Astrocyte of the spinal cord (primary cell): ENCODE measurements around the gene CWF19L2.

Source experiments
- DNase-seq: peaks from one replicate; pipeline ENCODE4 v3.0.0; 2011; ENCODE audit warnings: low read depth, low spot score
- H3K4me3 ChIP-seq: 2 replicates; pipeline ENCODE4 v1.5.1; 2011; ENCODE audit warnings: low read depth, mild to moderate bottlenecking, low read length, moderate library complexity
- in situ Hi-C: cut with HindIII; loops from 2 replicates; pipeline ENCODE4 v1.10.0; 2017; ENCODE audit warnings: low sequenced_read_pairs
- TF ChIP-seq, protein P1 (sequence below): IDR thresholded peaks from 2 replicates; pipeline ENCODE4 v1.5.1; 2012; ENCODE audit warnings: low read depth, mild to moderate bottlenecking, low read length, inconsistent platforms

CWF19L2 gene

DNA sequence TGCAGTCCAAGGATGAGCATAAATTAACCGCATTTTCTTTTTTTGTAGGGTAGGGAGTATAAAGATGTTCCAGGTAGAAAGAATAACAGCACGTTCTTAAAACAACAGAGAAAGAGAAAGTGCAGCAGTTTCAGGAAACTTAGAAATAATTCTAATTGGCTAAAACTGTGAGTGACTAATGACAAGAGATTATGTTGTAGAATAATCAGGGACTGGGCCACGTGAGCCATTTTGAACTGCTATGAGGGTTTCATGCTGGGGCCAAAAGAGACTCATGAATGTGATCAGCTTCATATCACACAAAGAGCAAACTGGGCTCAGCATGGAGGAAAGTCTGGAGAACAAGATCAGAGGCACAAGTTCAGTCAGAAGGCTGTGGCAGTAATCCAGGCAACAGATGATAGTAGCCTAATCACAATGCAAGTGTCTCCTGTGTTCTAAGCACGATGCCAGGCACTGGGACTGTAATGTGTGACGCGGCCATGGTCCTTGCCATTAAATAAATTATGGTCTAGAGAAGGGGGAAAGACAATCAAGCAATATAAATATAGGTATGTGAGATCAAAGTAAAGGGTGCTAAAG lies 17.9 kb downstream of the CWF19L2 start:
- H3K4me3 ChIP-seq: no peak overlapping the region
- TF ChIP-seq, protein P1, sequence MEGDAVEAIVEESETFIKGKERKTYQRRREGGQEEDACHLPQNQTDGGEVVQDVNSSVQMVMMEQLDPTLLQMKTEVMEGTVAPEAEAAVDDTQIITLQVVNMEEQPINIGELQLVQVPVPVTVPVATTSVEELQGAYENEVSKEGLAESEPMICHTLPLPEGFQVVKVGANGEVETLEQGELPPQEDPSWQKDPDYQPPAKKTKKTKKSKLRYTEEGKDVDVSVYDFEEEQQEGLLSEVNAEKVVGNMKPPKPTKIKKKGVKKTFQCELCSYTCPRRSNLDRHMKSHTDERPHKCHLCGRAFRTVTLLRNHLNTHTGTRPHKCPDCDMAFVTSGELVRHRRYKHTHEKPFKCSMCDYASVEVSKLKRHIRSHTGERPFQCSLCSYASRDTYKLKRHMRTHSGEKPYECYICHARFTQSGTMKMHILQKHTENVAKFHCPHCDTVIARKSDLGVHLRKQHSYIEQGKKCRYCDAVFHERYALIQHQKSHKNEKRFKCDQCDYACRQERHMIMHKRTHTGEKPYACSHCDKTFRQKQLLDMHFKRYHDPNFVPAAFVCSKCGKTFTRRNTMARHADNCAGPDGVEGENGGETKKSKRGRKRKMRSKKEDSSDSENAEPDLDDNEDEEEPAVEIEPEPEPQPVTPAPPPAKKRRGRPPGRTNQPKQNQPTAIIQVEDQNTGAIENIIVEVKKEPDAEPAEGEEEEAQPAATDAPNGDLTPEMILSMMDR: no peak
- in situ Hi-C loops: no loop called here
- DNase-seq: no peak

DNA sequence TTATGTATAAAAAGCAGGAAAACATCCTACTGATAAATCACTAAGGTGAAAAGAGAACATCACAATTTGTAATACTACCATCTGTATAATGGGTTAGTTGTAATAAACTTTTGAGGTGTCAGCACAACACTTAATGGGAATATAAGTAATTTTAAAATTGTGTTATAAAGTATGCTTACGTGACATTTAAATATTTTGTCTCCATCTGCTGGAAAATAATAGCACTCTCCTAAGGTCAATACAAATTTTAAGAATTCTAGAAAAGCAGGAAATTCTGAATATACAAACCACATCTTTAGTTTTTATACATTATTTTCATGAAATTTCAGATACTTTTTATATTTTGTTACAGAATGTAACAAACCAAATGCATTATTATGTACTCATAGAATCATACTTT lies 19.5 kb downstream of the CWF19L2 start:
- TF ChIP-seq, protein P1: no peak
- no peak for DNase-seq
- H3K4me3 ChIP-seq: no peak overlapping the region
- in situ Hi-C loops: no loop called here

- TF ChIP-seq, protein P1: no peak
- in situ Hi-C loops: no loop called here
- DNase-seq: no peak
Measured at GRCh38 chr11:107430525-107430924, 27.1 kb downstream of the CWF19L2 start.

GRCh38 chr11:107427569-107428180 lies 29.9 kb downstream of the CWF19L2 start:
- no peak for DNase-seq
- H3K4me3 ChIP-seq: no peak overlapping the region
- in situ Hi-C loops: no loop called here
- TF ChIP-seq, protein P1: no peak

More at GRCh38 chr11:107430525-107430924, 27.1 kb downstream of the CWF19L2 start:
- H3K4me3 ChIP-seq: no peak overlapping the region

GRCh38 chr11:107413352-107413751 lies 44.3 kb downstream of the CWF19L2 start:
- H3K4me3 ChIP-seq: no peak overlapping the region
- no peak for DNase-seq
- in situ Hi-C loops: no loop called here
- TF ChIP-seq, protein P1: no peak

DNA sequence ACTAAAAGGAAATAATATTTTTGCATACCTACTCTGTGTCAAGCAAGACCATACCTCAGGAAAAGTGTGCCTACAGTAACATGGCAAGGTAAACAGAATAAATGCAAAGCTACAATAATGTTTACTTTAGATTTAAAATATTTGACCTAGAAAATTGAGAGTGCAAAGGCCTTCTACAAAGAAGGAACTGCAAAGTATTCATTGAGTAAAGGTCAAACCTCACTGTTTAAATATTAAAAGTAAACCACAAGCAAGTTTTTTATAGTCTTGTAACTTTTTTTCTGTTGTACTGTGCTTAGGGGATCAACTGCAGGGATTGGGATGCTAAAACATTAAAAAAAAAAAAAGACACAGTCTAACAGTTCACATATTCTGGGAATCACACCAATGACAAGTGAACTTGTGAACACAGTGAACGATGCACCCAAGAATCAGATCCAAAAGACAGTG lies 48.8 kb downstream of the CWF19L2 start:
- H3K4me3 ChIP-seq: no peak overlapping the region
- DNase-seq: no peak
- TF ChIP-seq, protein P1: no peak
- in situ Hi-C loops: no loop called here
